GM19043 (cell line): ENCODE results near the gene G2E3.
"Not testable (repeated sequence)": the region's sequence is repeated elsewhere in the genome, so short reads cannot be mapped to it uniquely, and the experiment has no call there.

ENCODE experiments used
- ATAC-seq: cut with Tn5 transposase; IDR thresholded peaks from one replicate; pipeline ENCODE4 v1.9.1; 2021; ENCODE audit warnings: low read depth; ENCODE audit not compliant: unreplicated experiment

Gene G2E3

DNA sequence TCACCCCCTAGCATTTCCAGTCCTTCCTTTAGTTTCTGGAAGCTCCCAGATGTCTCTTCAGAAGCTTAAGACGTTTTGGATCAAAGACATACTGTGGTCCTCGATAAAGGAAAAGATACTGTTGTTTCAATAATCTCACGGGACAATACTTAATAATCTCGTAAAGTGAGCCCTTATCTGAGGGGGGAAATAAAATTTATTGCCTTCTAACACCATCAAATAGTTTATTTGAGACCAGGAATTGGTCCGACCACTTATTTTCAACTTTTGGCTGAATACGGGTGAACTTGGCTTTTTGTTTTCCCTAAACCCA is 640 bp upstream of the G2E3 start:
- no peak for ATAC-seq

- no peak for ATAC-seq
Measured at GRCh38 chr14:30559638-30560091, 707 bp downstream of the G2E3 start.

GRCh38 chr14:30560581-30560980 is 1.6 kb downstream of the G2E3 start:
- ATAC-seq, result no peak

DNA sequence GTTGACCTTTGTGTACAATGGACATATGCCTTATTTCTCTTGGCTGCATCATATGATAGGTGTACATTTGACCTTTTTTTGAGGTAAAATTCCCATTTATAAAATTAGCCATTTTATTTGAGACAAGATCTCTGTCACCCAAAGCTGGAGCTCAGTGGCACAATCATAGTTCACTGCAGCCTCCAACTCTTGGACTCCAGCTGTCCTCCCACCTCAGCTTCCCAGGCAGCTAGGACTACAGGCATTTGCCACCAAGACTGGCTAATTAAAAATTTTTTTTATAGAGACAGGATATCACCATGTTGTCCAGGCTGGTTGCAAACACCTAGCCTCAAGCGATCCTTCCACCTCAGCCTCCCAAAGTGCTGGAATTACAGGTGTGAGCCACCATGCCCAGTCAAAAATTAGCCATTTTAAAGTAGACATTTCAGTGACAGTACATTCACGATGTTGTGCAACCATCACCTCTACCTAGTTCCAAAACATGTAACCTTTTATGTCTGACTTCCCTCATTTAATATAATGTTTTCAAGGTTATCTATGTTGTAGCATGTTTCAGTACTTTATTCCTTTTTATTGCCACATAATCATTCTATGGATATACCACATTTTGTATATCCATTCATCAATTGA is 5.4 kb downstream of the G2E3 start:
- no peak for ATAC-seq

DNA sequence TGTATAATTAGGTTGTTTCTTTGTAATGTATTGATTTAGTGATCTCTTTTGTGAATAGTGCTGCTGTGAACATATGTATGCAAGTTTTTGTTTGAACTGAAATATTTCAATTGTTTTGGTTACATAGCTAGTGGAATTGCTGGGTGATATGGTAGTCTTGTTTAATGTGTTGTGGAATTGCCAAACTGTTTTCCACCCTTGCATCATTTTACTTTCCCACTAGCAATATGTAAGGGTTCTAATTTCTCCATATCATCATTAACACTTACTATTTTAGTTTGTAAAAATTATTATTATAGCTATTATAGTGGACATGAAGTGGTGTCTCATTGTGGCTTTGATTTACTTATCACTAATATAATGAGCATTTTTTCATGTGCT is 5.9 kb downstream of the G2E3 start:
- no peak for ATAC-seq

DNA sequence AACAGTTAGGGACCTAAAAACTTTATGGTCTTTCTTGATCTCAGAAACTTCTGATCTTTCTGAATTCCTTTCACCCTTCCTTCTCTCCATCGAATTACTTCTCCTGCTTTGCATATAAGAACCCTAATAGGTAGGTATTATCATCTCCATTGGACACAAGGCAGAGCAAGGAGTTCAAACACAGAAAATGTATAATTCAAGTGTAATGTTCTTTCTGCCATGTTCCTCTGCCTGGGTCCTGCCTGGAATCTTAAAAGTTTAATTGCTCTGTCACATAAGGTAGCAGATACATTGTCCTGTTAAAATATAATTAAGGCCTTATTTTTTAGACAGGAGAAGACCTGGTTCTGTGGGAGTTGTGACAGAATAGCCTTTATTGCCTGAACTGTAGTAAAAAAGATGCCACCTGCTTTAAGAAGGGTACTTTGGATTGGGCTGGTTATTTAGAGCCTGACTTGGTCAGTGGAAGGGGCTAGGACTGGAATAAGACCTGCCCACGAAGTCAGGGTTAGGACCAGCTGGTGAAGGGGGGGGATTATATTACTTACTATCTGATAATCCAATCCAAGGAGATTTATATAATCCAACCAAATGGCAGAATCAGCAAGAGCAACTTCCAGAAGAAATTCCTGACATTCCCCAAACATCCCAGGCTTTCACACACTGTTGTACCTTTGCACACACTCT is 10.4 kb downstream of the G2E3 start:
- ATAC-seq, result no peak

DNA sequence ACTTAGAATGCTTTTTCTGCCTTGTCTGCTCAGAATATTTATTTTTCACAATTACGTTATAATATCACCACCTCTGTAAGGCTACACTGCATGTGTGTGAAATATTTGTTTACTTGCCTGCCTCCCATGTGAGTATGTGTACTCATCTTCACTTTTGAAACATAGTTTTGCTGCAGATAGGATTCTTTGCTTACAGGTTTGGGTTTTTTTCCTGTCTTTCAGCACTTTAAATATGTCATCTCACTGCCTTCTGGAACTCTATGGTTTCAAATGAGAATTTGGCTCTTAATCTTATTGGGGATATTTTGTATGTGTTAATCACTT is 10.9 kb downstream of the G2E3 start:
- ATAC-seq, result no peak

- no peak for ATAC-seq
Measured at GRCh38 chr14:30572237-30572636, 13.3 kb downstream of the G2E3 start.

DNA sequence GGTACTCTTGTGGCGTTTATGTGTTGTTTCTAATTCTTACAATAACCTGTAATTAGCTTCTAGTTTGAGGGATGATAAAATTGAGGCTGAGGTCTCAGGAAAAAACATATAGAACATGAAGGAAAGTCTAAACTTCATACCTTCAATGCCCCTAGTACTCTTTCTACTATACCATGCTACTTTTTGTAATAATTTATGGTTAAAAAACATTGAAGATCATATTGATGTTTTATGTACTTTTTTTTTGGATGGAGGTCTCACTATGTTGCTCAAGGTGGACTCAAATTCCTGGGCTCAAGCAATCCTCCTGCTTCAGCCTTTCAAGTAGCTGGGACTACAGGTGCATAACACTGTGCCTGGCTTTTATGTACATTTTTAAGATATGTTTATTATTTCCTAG is 13.8 kb downstream of the G2E3 start:
- ATAC-seq, result no peak

DNA sequence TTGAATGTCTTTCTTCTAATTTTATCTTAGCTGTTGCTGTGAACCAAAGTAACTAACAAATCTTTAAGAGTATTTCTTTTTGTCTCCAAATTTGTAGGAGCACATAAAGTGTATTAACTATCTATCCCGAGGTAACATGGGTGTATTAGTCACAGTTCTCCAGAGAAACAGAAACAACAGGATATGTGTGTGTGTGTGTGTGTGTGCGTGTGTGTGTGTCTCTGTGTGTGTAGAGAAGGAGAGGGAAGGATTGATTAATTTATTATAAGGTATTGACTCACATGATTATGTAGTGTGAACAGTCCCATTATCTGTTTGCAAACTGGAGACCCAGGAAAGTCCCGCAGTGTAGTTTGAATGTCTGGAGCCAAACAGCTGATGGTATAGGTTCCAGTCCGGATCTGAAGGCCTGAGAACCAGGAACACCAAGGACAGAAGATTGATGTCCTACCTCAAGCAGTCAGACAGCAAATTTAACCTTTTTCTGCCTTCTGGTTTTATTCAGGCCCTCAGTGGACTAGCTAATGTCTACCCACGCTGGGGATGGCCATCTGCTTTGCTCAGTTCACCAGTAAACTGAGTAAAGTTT is 14.4 kb downstream of the G2E3 start:
- ATAC-seq, result no peak

GRCh38 chr14:30573966-30574365 is 15.0 kb downstream of the G2E3 start:
- ATAC-seq, result no peak

GRCh38 chr14:30574777-30575176 is 15.8 kb downstream of the G2E3 start:
- ATAC-seq, result not testable (repeated sequence)

- not testable (repeated sequence) for ATAC-seq
Measured at GRCh38 chr14:30576333-30576732, 17.4 kb downstream of the G2E3 start.

- ATAC-seq, result no peak
Measured at GRCh38 chr14:30580616-30581282, 21.8 kb downstream of the G2E3 start.

DNA sequence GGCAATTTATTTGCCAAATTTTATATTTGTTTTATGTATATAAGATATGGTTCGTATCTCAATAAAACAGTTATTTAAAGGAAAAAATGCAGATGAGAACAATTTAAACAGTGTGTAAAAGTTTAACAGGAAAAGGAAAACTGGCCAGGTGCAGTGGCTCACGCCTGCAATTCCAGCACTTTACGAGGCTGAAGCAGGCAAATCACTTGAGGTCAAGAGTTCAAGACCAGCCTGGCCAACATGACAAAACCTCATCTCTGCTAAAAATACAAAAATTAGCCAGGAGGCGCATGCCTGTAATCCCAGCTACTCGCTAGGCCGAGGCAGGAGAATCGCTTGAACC is 22.3 kb downstream of the G2E3 start:
- no peak for ATAC-seq

GRCh38 chr14:30582376-30582775 is 23.4 kb downstream of the G2E3 start:
- no peak for ATAC-seq

DNA sequence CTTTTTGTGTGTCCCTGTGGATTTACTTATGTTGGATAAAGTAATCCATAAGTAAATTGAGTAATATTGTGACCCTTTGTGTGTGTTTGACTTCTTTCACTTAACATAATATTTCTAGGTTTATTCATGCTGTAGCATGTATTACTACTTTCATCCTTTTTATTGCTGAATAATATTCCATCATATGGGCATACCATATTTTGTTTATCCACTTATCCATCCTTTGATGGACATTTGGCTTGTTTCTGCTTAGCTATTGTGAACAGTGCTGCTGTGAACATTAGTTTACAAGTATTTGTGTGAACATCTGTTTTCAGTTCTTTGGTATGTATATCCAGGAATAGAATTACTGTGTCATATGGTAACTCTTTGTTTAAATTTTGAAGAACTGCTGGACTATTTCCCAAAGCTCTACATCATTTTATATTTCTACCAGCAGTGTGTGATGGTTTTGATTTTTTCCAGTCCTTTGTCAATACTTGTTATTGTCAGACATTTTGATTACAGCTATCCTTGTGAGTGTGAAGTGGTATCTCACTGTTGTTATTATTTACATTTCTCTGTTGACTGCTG is 25.2 kb downstream of the G2E3 start:
- ATAC-seq, result no peak

DNA sequence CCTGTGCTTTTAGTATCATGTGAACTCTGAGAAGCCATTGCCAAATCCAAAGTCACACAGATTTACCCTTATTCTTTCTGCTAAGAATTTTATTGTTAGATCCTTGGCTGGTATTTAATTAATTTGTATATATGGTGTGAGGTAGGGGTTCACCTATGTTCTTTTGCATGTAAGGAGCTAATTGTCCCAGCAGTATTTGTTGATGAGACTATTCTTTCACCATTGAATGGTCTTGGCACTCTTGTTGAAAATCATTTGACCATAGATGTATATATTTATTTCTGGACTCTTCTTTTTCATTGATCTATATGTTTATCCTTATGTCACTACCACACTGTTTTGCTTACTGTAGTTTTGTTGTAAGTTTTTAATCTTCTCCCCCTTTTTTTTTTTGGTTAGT is 26.2 kb downstream of the G2E3 start:
- ATAC-seq, result no peak

DNA sequence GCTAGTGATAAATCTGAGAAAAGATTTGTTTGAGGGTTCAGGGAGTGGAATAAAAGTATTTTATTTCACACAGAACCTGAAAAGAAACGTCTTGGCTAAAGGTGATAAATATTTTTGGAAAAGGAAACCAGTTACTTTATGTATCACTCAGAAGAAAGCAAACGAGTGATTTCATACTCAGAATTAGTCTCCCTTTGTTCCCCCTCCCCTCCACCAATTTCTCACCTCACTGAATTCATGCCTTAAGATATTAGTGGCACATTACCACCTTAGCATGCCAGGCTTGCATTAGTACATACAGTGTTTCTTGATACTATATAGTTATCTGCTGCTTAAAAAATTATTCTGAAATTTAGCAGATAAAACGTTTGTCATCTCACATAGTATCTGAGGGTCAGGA is 28.2 kb downstream of the G2E3 start:
- no peak for ATAC-seq

- no peak for ATAC-seq
Measured at GRCh38 chr14:30588873-30589272, 29.9 kb downstream of the G2E3 start.

- ATAC-seq, result no peak
Measured at GRCh38 chr14:30596935-30597334, 38.0 kb downstream of the G2E3 start.

DNA sequence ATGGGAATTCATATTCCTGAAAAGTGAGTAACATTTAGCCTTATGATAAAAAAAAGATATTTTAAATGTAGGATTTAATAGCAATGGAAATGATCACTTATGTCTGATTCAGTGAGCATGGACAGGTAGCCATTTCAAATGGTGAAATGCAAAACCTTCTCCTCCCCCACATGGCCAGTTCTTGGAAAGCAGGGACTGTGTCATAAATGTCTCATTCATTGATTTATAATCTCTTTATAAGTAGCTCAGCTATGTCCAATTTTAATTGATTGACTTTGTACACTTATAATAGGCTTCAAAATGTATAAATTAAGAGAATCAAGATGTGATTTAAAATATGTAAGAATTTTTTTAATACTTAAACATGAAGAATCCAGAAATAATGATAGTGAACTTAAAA is 38.5 kb downstream of the G2E3 start:
- ATAC-seq, result no peak
